IMR-90 (cell line): Measurements from ENCODE around the gene LRRC8B. TPM values are rescaled to one million over a fixed set of nuclear protein-coding genes. Genes with fewer than 3 reads are reported as not detected.

ENCODE experiments used
- ATAC-seq: fragments of 200-7000 bp; cut with Tn5 transposase; 2 replicates; pipeline ENCODE4 v1.9.1; 2020; ENCODE audit warnings: low read depth, mild to moderate bottlenecking, moderate library complexity
- BruUV-seq: library from RNA; stranded (reverse); fragments of 400-500 nt; replicated peaks from 2 replicates; lab custom pipeline; 2021; lab: Mats Ljungman, UMichigan
- CTCF ChIA-PET: fragments of 300-600 bp; formaldehyde crosslinking; extraction: SDS; loops from one replicate; lab custom pipeline; 2021; ENCODE audit warnings: antibody characterized with exemption; lab: Yijun Ruan, JAX
- POLR2A ChIA-PET: fragments of 300-600 bp; sonication (Branson Sonifier 250); formaldehyde crosslinking; loops from one replicate; lab custom pipeline; 2022; ENCODE audit warnings: antibody characterized with exemption; ENCODE audit not compliant: unreplicated experiment; lab: Charles Lee
- DNase-seq: peaks from one replicate; pipeline ENCODE4 v3.0.0; 2013
- H2AFZ ChIP-seq: replicated peaks from 2 replicates; pipeline ENCODE3; 2013; ENCODE audit warnings: low read length, mild to moderate bottlenecking; ENCODE audit not compliant: poor library complexity
- H2AK5ac ChIP-seq: 2 replicates; pipeline ENCODE4 v1.6.1; 2013; ENCODE audit warnings: low read depth, low read length, inconsistent platforms
- H2AK9ac ChIP-seq: replicated peaks from 2 replicates; pipeline ENCODE3; 2013; ENCODE audit warnings: mild to moderate bottlenecking, low read depth, low read length, moderate library complexity; ENCODE audit not compliant: poor library complexity
- H2BK120ac ChIP-seq: 2 replicates; pipeline ENCODE4 v1.6.1; 2013; ENCODE audit warnings: low read depth, low read length, inconsistent platforms
- H2BK15ac ChIP-seq: 3 replicates; pipeline ENCODE4 v1.6.1; 2013; ENCODE audit warnings: low read depth, low read length, inconsistent platforms
- H2BK20ac ChIP-seq: 2 replicates; pipeline ENCODE4 v1.6.1; 2013; ENCODE audit warnings: low read depth, mild to moderate bottlenecking, inconsistent platforms, low read length, moderate library complexity
- H2BK5ac ChIP-seq: 2 replicates; pipeline ENCODE4 v1.6.1; 2013; ENCODE audit warnings: mild to moderate bottlenecking, low read depth, low read length, inconsistent platforms; ENCODE audit not compliant: poor library complexity, severe bottlenecking
- H3K14ac ChIP-seq: replicated peaks from 2 replicates; pipeline ENCODE4 v1.6.1; 2013; ENCODE audit warnings: low read depth, low read length, inconsistent platforms
- H3K18ac ChIP-seq: 2 replicates; pipeline ENCODE4 v1.6.1; 2013; ENCODE audit warnings: low read depth, low read length, control low read depth
- H3K23ac ChIP-seq: 2 replicates; pipeline ENCODE4 v1.6.1; 2013; ENCODE audit warnings: low read depth, low read length, inconsistent platforms
- H3K27ac ChIP-seq: 2 replicates; pipeline ENCODE4 v1.5.1; 2013; ENCODE audit warnings: mild to moderate bottlenecking, control low read depth, low read length; ENCODE audit not compliant: insufficient read depth
- H3K27me3 ChIP-seq: 2 replicates; pipeline ENCODE4 v1.6.1; 2013; ENCODE audit warnings: low read length; ENCODE audit not compliant: control insufficient read depth, insufficient read depth
- H3K36me3 ChIP-seq: 2 replicates; pipeline ENCODE4 v1.6.1; 2013; ENCODE audit warnings: low read length, mixed read lengths; ENCODE audit not compliant: control insufficient read depth, insufficient read depth
- H3K4ac ChIP-seq: 2 replicates; pipeline ENCODE4 v1.6.1; 2013; ENCODE audit warnings: low read depth, low read length, inconsistent platforms
- H3K4me1 ChIP-seq: 2 replicates; pipeline ENCODE4 v1.6.1; 2013; ENCODE audit warnings: low read length, mixed read lengths; ENCODE audit not compliant: control insufficient read depth, insufficient read depth
- H3K4me2 ChIP-seq: 2 replicates; pipeline ENCODE4 v1.6.1; 2013; ENCODE audit warnings: low read depth, mild to moderate bottlenecking, control low read depth, low read length, moderate library complexity
- H3K4me3 ChIP-seq: 2 replicates; pipeline ENCODE4 v1.5.1; 2013; ENCODE audit warnings: low read depth, mild to moderate bottlenecking, control low read depth, low read length, moderate library complexity; ENCODE audit not compliant: insufficient read depth
- H3K56ac ChIP-seq: 2 replicates; pipeline ENCODE4 v1.6.1; 2013; ENCODE audit warnings: low read length, inconsistent platforms; ENCODE audit not compliant: insufficient read depth; ENCODE audit errors: extremely low read depth
- H3K79me1 ChIP-seq, 2 experiments: 2 replicates each; pipeline ENCODE4 v1.6.1; 2013; ENCODE audit warnings: low read length in 2 of 2, inconsistent platforms in 1 of 2, low read depth in 1 of 2
- H3K9ac ChIP-seq: 2 replicates; pipeline ENCODE4 v1.6.1; 2013; ENCODE audit warnings: low read depth, low read length, control low read depth
- H3K9me1 ChIP-seq: 2 replicates; pipeline ENCODE4 v1.6.1; 2013; ENCODE audit warnings: low read length, inconsistent platforms; ENCODE audit not compliant: insufficient read depth
- H3K9me3 ChIP-seq: 2 replicates; pipeline ENCODE4 v1.6.1; 2013; ENCODE audit warnings: low read length; ENCODE audit not compliant: control insufficient read depth, insufficient read depth
- H4K20me1 ChIP-seq: 2 replicates; pipeline ENCODE4 v1.6.1; 2013; ENCODE audit warnings: low read length, inconsistent platforms; ENCODE audit not compliant: insufficient read depth
- H4K5ac ChIP-seq: 2 replicates; pipeline ENCODE4 v1.6.1; 2013; ENCODE audit warnings: mild to moderate bottlenecking, low read depth, low read length, control low read depth
- H4K8ac ChIP-seq, 2 experiments: 2 replicates each; pipeline ENCODE4 v1.6.1; 2013; ENCODE audit warnings: low read depth in 2 of 2, low read length in 2 of 2, control low read depth in 1 of 2, inconsistent platforms in 1 of 2
- H4K91ac ChIP-seq: 2 replicates; pipeline ENCODE4 v1.6.1; 2013; ENCODE audit warnings: low read depth, low read length, inconsistent platforms; ENCODE audit not compliant: insufficient read depth
- BHLHE40 ChIP-seq: fragments of 150-350 bp; IDR thresholded peaks from 2 replicates; pipeline ENCODE4 v1.6.1; 2016; ENCODE audit warnings: mild to moderate bottlenecking, low read depth, low read length
- RFX5 ChIP-seq: IDR thresholded peaks from 2 replicates; pipeline ENCODE4 v1.8.0; 2012; ENCODE audit warnings: low read depth, mild to moderate bottlenecking, low read length, moderate library complexity
- WGBS, 2 experiments: methylation state at CpG; one replicate each; pipeline versions ENCODE4 v1.1.5 to v1.1.7; 2013; ENCODE audit warnings: missing lambda C conversion rate in 2 of 2; ENCODE audit not compliant: insufficient read length in 1 of 2; ENCODE audit errors: extremely low coverage in 2 of 2; 5-methylcytosine and 5-hydroxymethylcytosine counted together
- dilution Hi-C: fragments of 300-500 bp; cut with HindIII; formaldehyde crosslinking; loops from one replicate; pipeline ENCODE4 v1.14.3; 2018; ENCODE audit warnings: low sequenced_read_pairs; ENCODE audit not compliant: unreplicated experiment
- in situ Hi-C: fragments of 300-500 bp; cut with MboI; formaldehyde crosslinking; loops from 3 replicates; pipeline ENCODE4 v1.14.3; 2019; ENCODE audit warnings: low sequenced_read_pairs, inconsistent platforms, mixed read lengths
- intact Hi-C: fragments of 100-400 bp; cut with micrococcal nuclease; formaldehyde crosslinking; loops from 2 replicates; pipeline ENCODE4 v1.10.0; 2022
- polyA plus RNA-seq, 3 experiments: library from polyadenylated mRNA; depleted of rRNA; stranded (reverse); fragments of >200 nt; gene quantifications; 2 replicates each; pipeline ENCODE4 v1.2.3, GENCODE V29; 2012; ENCODE audit warnings: low replicate concordance in 1 of 3
- total RNA-seq: library from RNA; depleted of rRNA; stranded (reverse); fragments of >200 nt; gene quantifications from 2 replicates; pipeline ENCODE4 v1.2.3, GENCODE V29; 2012

The LRRC8B gene
- total and polyA plus RNA-seq, 2 of the 4 experiments (the other 2 are of a cell fraction): 0.74 to 1.8 TPM

DNA sequence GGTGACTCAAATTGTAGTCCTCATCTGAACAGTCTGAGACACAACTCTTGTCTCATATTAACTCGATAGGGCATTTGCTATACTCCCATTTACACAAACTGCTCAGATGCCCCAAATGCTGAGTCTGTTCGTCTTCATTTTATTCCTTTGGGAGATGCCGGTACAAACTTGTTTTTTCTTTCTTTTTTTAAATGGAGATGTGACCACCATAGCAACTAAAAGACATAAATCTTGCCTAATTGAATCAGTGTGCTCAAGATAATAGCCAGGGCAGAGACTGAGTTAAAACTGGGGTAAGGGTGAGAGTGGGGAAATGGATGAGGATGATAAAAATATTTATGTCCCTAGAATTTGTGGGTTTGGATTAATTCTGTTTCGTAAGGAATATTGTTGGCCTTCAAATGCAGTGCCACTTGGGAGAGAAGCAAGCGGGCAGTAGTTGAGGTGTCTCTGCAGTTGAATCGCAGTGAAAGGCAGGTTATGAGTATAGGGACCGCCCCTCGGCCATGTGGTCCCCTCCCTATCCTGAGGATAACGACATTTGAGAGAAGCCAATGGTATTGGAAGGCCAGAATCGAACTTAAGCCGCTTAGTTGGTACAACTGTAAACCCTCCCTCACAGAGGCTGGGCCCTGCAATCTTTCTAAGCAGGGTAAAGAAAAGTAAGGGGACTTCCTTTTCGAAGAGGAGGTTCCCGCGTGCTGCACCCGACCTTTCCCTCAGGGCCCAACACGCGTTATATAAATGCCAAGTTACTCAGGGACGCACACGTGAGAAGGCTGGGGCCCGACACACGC is 859 bp upstream of the LRRC8B start:
- POLR2A ChIA-PET: no interaction called here
- H3K56ac ChIP-seq: no peak overlapping the region
- BruUV-seq: no TSS peak
- H2BK20ac ChIP-seq: no peak overlapping the region
- no peak overlapping the region for H2AK5ac ChIP-seq
- no peaks in the 10 kb centered on the region for H3K79me1 ChIP-seq
- no peaks in the 10 kb centered on the region for H3K36me3 ChIP-seq
- H2BK15ac ChIP-seq: no peak overlapping the region
- H3K9me1 ChIP-seq: no peaks in the 10 kb centered on the region
- CTCF ChIA-PET: interaction anchor here (0.6 kb wide), 1 partner anchor 458 kb away, joined by 8 read pairs; no protein-coding TSS in a partner anchor
- no peaks in the 10 kb centered on the region for H4K20me1 ChIP-seq
- peak overlapping the region; percentile 23 for H2AK9ac ChIP-seq
- in situ Hi-C loops: no loop called here
- peaks cover 2% of the 10 kb centered on the region; the same call in 1 of the 2 replicates for H3K4me1 ChIP-seq
- H3K4me3 ChIP-seq: peak overlapping the region; percentile 62
- TF ChIP-seq BHLHE40 (peak; percentile 40; the same call in 1 of the 2 replicates), RFX5 (no peak)
- WGBS, 2 experiments: 16% methylated on average over 10 of the region's 21 CpGs; no CpG with 5 or more reads in 1 of the 2 experiments
- no peak overlapping the region for H3K9ac ChIP-seq
- H4K5ac ChIP-seq: peak overlapping the region; percentile 53; the same call in 1 of the 2 replicates
- H3K27ac ChIP-seq: no peak overlapping the region; the same call in 1 of the 2 replicates
- no peak overlapping the region for H3K23ac ChIP-seq
- H3K14ac ChIP-seq: no peak overlapping the region
- H3K18ac ChIP-seq: no peak overlapping the region
- H2AFZ ChIP-seq: peak overlapping the region; percentile 95
- no peak overlapping the region for H2BK120ac ChIP-seq
- peak overlapping the region; percentile 36; the same call in 1 of the 2 replicates for H3K4ac ChIP-seq
- H3K9me3 ChIP-seq: no peaks in the 10 kb centered on the region
- H2BK5ac ChIP-seq: no peak overlapping the region
- H3K27me3 ChIP-seq: peaks cover 2% of the 10 kb centered on the region; the same call in 1 of the 2 replicates
- DNase-seq: peak; percentile 10
- dilution Hi-C loops: no loop called here
- H4K91ac ChIP-seq: peak overlapping the region; percentile 15; the same call in 1 of the 2 replicates
- ATAC-seq: no peak
- H3K4me2 ChIP-seq: peak overlapping the region; percentile 85
- peak overlapping the region; percentile 10 to 45; a peak in 3 of 4 replicates for H4K8ac ChIP-seq
- intact Hi-C loops: loop anchor here (2.0 kb wide), 2 partner anchors 75 to 239 kb away; no protein-coding TSS in a partner anchor
